ENCODE measurements around the gene ZDHHC23. TPM values are rescaled to one million over a fixed set of nuclear protein-coding genes. Genes with fewer than 3 reads are reported as not detected.

The ZDHHC23 gene
- total RNA-seq, 2 experiments from 2014 or later = 36.9 to 44.4 TPM

DNA sequence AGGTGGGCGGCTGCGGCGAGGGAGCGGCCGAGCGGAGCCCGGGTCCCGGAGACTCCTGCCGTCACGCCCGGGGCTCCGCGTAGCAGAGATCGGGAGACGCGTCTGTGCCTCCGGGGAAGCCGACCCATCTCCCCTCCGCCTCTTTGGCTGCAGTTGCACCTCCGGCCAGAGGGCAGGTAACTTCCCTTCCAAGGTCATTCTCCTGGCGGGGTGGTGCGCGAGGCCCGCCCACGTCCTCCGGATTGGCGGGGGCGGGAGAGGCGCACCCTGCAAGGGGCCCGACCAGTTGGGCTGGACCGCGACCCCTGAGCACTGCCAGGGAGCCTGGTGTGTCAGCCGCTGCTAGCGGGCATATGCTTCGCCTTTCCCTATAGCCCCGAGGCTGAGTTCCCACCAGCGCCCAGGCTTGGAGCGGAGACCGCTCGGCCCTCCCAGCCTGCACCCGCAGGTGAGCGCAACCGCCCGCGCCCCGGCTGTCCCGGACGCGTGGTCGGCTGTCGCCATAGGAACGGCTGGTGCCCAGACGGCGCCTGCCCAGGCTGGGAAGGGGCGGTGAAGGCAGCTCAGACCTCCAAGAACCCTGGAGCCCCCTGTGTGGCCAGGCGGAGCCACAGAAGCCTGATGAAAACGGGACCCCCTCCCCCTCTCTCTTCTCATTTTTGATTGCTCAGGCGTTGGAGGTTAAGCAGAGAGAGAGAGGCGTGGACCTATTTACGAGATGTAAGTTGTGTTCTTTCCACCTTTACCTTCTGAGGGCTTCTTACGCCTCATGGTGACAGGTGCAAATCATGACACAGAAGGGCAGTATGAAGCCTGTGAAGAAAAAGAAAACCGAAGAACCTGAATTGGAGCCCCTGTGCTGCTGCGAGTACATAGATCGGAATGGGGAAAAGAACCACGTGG, 453 bp downstream of the ZDHHC23 start:
- H3K36me3 ChIP-seq (ENCODE audit: insufficient read depth, low read length) = peaks cover 35% of the 10 kb centered on the region
- H2AFZ ChIP-seq (ENCODE audit: low read length) = peak overlapping the region; percentile 79
- peak; percentile 77 for DNase-seq (ENCODE audit: low spot score)
- H4K20me1 ChIP-seq (ENCODE audit: insufficient read depth, low read length) = no peaks in the 10 kb centered on the region
- no peaks in the 10 kb centered on the region for H3K9me2 ChIP-seq (ENCODE audit: insufficient read depth, low read length)
- H3K4me3 ChIP-seq (ENCODE audit: low read depth, low read length, poor library complexity, severe bottlenecking) = peak overlapping the region; percentile 84
- TF ChIP-seq CTCF (conservative IDR thresholded peaks at IDR 0.05; ENCODE audit: low read length) = no peak
- CTCF ChIA-PET (ENCODE audit: unreplicated experiment) = no interaction called here
- H3K9me3 ChIP-seq (ENCODE audit: low read length) = no peaks in the 10 kb centered on the region
- peak overlapping the region; percentile 67 for H3K4me2 ChIP-seq (ENCODE audit: low read length)
- H3K79me2 ChIP-seq (ENCODE audit: insufficient read depth, low read depth, low read length) = peaks cover 24% of the 10 kb centered on the region; the same call in 1 of the 2 replicates
- peaks cover 27% of the 10 kb centered on the region for H3K4me1 ChIP-seq (ENCODE audit: insufficient read depth, low read length, poor library complexity, severe bottlenecking)
- peak overlapping the region; percentile 58 for H3K27ac ChIP-seq (ENCODE audit: low read depth, low read length, poor library complexity, severe bottlenecking)
- no TSS peak for BruUV-seq (replicated peaks)
- POLR2A ChIA-PET = no interaction called here
- intact Hi-C loops (cut with micrococcal nuclease; ENCODE audit: unreplicated experiment) = loop anchor here (1.0 to 5.0 kb wide), 5 partner anchors 57 to 505 kb away; partner anchors contain the start of genes ATP6V1A, CCDC191, NAA50 and QTRT2

DNA sequence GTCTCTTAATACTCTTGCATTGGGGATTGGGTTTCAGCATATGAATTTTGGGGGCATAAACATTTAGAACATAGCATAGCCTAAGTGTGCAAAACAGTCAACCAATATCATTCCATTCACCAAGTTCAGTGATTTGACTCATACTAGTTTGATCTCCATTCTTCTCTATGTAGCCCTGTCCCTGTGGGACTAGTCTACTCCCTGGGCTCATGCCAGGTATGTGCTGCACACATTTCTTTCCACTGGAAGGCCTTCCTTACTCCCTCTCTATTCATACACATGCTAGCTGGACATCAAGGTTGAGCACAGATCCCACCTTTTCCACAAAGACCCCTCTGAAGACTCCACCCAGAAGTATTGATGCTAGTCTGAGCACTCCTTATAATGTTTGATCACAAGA, 5.1 kb downstream of the ZDHHC23 start:
- no peak overlapping the region for H2AFZ ChIP-seq (ENCODE audit: low read length)
- no peaks in the 10 kb centered on the region for H4K20me1 ChIP-seq (ENCODE audit: insufficient read depth, low read length)
- H3K4me2 ChIP-seq (ENCODE audit: low read length) = no peak overlapping the region
- no peak overlapping the region for H3K27ac ChIP-seq (ENCODE audit: low read depth, low read length, poor library complexity, severe bottlenecking)
- H3K9me3 ChIP-seq (ENCODE audit: low read length) = no peaks in the 10 kb centered on the region
- BruUV-seq (replicated peaks) = no TSS peak
- TF ChIP-seq CTCF (conservative IDR thresholded peaks at IDR 0.05; ENCODE audit: low read length) (no peak), EZH2phosphoT487 (IDR thresholded peaks at IDR 0.05; ENCODE audit: borderline replicate concordance, low read depth, low read length) (no peak)
- H3K9me2 ChIP-seq (ENCODE audit: insufficient read depth, low read length) = no peaks in the 10 kb centered on the region
- no peak overlapping the region for H3K4me3 ChIP-seq (ENCODE audit: low read depth, low read length, poor library complexity, severe bottlenecking)
- DNase-seq (ENCODE audit: low spot score) = no peak
- intact Hi-C loops (cut with micrococcal nuclease; ENCODE audit: unreplicated experiment) = no loop called here
- H3K79me2 ChIP-seq (ENCODE audit: insufficient read depth, low read depth, low read length) = peaks cover 12% of the 10 kb centered on the region; the same call in 1 of the 2 replicates
- peaks cover 81% of the 10 kb centered on the region for H3K36me3 ChIP-seq (ENCODE audit: insufficient read depth, low read length)
- H3K4me1 ChIP-seq (ENCODE audit: insufficient read depth, low read length, poor library complexity, severe bottlenecking) = peaks cover 14% of the 10 kb centered on the region
- POLR2A ChIA-PET = no interaction called here
- CTCF ChIA-PET (ENCODE audit: unreplicated experiment) = no interaction called here

DNA sequence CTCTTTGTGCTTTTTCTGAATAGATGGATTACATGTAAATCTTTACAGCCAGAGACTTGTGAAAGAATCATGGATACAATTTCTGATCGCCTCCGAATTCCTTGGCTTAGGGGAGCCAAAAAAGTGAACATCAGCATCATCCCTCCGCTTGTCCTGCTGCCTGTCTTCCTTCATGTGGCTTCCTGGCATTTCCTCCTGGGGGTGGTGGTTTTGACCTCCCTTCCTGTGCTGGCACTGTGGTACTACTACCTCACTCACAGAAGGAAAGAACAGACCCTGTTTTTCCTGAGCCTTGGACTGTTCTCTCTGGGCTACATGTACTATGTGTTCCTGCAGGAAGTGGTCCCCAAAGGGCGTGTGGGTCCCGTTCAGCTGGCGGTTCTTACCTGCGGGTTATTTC, 5.9 kb downstream of the ZDHHC23 start:
- Histone ChIP-seq H4K20me1 (ENCODE audit: insufficient read depth, low read length) (no peaks in the 10 kb centered on the region), H3K9me2 (ENCODE audit: insufficient read depth, low read length) (no peaks in the 10 kb centered on the region), H3K36me3 (ENCODE audit: insufficient read depth, low read length) (peaks cover 88% of the 10 kb centered on the region), H3K4me3 (ENCODE audit: low read depth, low read length, poor library complexity, severe bottlenecking) (no peak overlapping the region), H3K79me2 (ENCODE audit: insufficient read depth, low read depth, low read length) (peaks cover 10% of the 10 kb centered on the region; the same call in 1 of the 2 replicates), H3K4me1 (ENCODE audit: insufficient read depth, low read length, poor library complexity, severe bottlenecking) (peaks cover 14% of the 10 kb centered on the region), H3K4me2 (ENCODE audit: low read length) (no peak overlapping the region), H3K9me3 (ENCODE audit: low read length) (no peaks in the 10 kb centered on the region), H3K27ac (ENCODE audit: low read depth, low read length, poor library complexity, severe bottlenecking) (no peak overlapping the region), H2AFZ (ENCODE audit: low read length) (no peak overlapping the region)
- DNase-seq (ENCODE audit: low spot score) = no peak
- BruUV-seq (replicated peaks) = no TSS peak
- no peak for TF ChIP-seq EZH2phosphoT487 (IDR thresholded peaks at IDR 0.05; ENCODE audit: borderline replicate concordance, low read depth, low read length)
- TF ChIP-seq CTCF (conservative IDR thresholded peaks at IDR 0.05; ENCODE audit: low read length) = no peak
- CTCF ChIA-PET (ENCODE audit: unreplicated experiment) = no interaction called here
- intact Hi-C loops (cut with micrococcal nuclease; ENCODE audit: unreplicated experiment) = no loop called here
- POLR2A ChIA-PET = interaction anchor here (0.5 kb wide), 1 partner anchor 376 kb away, joined by 3 read pairs; no protein-coding TSS in a partner anchor

Measured in OCI-LY7 (cell line).